AG04449 (cell line): Measurements from ENCODE around the gene ZNF652.
"Not testable (repeated sequence)": the region's sequence is repeated elsewhere in the genome, so short reads cannot be mapped to it uniquely, and the experiment has no call there.

Experiments
- CTCF ChIA-PET: fragments of 350-600 bp; formaldehyde crosslinking; extraction: SDS; loops from one replicate; lab custom pipeline; 2021; ENCODE audit warnings: antibody characterized with exemption; lab: Yijun Ruan, JAX
- POLR2A ChIA-PET: fragments of 400-600, 350-600 bp; formaldehyde crosslinking; extraction: SDS; loops from one replicate; lab custom pipeline; 2020; ENCODE audit warnings: antibody characterized with exemption, inconsistent platforms; lab: Yijun Ruan, JAX
- DNase-seq: peaks from one replicate; pipeline ENCODE4 v3.0.0-alpha.2; 2010; ENCODE audit warnings: low read depth, low spot score
- H3K4me3 ChIP-seq: 2 replicates; pipeline ENCODE4 v1.5.1; 2011; ENCODE audit warnings: low read depth, mild to moderate bottlenecking, control low read depth, low read length
- TF ChIP-seq, protein P1 (sequence below): IDR thresholded peaks from one replicate; pipeline ENCODE4 v1.5.1; 2011; ENCODE audit warnings: mild to moderate bottlenecking, moderate library complexity, low read length, control low read depth, inconsistent platforms; ENCODE audit not compliant: insufficient read depth; ENCODE audit errors: missing control alignments

Gene ZNF652

DNA sequence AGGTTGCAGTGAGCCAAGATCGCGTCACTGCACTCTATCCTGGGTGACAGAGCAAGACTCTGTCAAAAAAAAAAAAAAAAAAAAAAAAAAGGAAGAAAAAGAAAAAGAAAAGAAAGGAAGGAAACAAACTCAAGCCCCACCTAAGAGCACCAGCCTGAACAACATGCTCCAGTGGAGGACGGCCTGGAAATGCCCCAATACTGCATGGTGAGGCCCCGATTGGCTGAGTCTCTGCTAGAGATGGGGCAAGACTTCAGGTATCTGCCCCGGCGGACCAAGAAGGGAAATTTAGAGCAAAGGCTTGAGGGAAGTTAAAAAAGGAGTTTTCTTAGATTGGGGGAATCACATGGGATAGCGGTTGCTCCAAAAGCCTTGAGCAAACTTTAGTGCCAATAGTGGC lies 10.4 kb upstream of the ZNF652 start:
- TF ChIP-seq, protein P1, sequence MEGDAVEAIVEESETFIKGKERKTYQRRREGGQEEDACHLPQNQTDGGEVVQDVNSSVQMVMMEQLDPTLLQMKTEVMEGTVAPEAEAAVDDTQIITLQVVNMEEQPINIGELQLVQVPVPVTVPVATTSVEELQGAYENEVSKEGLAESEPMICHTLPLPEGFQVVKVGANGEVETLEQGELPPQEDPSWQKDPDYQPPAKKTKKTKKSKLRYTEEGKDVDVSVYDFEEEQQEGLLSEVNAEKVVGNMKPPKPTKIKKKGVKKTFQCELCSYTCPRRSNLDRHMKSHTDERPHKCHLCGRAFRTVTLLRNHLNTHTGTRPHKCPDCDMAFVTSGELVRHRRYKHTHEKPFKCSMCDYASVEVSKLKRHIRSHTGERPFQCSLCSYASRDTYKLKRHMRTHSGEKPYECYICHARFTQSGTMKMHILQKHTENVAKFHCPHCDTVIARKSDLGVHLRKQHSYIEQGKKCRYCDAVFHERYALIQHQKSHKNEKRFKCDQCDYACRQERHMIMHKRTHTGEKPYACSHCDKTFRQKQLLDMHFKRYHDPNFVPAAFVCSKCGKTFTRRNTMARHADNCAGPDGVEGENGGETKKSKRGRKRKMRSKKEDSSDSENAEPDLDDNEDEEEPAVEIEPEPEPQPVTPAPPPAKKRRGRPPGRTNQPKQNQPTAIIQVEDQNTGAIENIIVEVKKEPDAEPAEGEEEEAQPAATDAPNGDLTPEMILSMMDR: no peak
- no peak overlapping the region for H3K4me3 ChIP-seq
- DNase-seq: no peak
- ChIA-PET POLR2A (no interaction called here), CTCF (interaction anchor here (1.9 kb wide), 1 partner anchor 57 kb away, joined by 4 read pairs; no protein-coding TSS in a partner anchor)

GRCh38 chr17:49370971-49371834 lies 9.2 kb upstream of the ZNF652 start:
- CTCF ChIA-PET: interaction anchor here (0.9 to 6.2 kb wide), 5 partner anchors 9 to 56 kb away, joined by 3 to 38 read pairs (median 4); no protein-coding TSS in a partner anchor
- TF ChIP-seq, protein P1: no peak
- POLR2A ChIA-PET: interaction anchor here (1.1 kb wide), 1 partner anchor 35 kb away, joined by 3 read pairs; no protein-coding TSS in a partner anchor
- H3K4me3 ChIP-seq: no peak overlapping the region
- no peak for DNase-seq

DNA sequence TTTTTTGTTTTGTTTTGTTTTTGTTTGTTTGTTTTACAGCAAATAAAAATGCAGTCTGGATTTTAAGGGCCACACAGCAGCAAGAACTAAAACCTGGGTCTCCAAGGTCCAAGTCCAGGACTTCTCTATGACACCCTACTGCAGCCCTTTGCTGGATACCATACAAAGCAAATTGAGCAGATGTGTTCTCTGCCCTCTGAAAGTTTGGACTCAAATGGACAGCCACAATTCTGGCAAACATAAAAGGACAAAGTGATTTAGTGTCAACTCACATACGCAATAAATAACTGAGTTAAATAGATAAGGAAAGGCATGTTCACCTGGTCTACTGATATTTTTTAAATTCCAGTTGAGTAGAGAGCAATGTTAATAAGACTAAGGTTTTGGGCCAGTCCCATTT lies 7.7 kb upstream of the ZNF652 start:
- no peak for DNase-seq
- CTCF ChIA-PET: interaction anchor here (6.2 kb wide), 1 partner anchor 13 kb away, joined by 38 read pairs; no protein-coding TSS in a partner anchor
- TF ChIP-seq, protein P1: no peak
- POLR2A ChIA-PET: no interaction called here
- H3K4me3 ChIP-seq: no peak overlapping the region

- TF ChIP-seq, protein P1: no peak
- DNase-seq: no peak
- no peak overlapping the region for H3K4me3 ChIP-seq
- POLR2A ChIA-PET: no interaction called here
- CTCF ChIA-PET: interaction anchor here (0.7 to 6.2 kb wide), 7 partner anchors 8 to 188 kb away, joined by 3 to 38 read pairs (median 3); no protein-coding TSS in a partner anchor
These were observed 7.0 kb upstream of the ZNF652 start for GRCh38 chr17:49369089-49369488.

DNA sequence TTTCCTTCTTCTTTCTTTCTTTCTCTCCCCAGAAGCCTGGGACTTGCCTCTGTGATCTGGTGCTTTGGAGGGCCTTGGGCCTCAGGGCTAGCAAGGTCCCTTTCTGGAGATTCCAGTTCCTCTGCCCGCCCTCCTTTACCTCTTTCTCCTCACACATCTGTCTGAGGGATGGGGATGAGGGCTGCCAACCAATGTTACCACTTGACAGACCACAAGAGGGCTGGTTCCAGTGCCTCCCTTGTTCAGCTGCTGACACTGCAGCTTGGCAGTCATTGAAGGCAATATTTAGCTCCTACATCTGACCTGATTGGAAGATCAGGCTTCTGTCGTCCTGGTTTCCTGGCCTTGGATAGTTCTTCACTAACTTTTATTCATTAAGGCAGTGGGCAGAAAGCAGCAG lies 3.6 kb upstream of the ZNF652 start:
- H3K4me3 ChIP-seq: no peak overlapping the region
- no peak for DNase-seq
- ChIA-PET CTCF (interaction anchor here (1.4 to 6.2 kb wide), 2 partner anchors 18 to 24 kb away, joined by 3 to 38 read pairs; no protein-coding TSS in a partner anchor), POLR2A (no interaction called here)
- TF ChIP-seq, protein P1: no peak

- DNase-seq, H3K4me3 ChIP-seq, POLR2A ChIA-PET: not testable (repeated sequence)
- CTCF ChIA-PET: interaction anchor here (1.5 to 6.2 kb wide), 2 partner anchors 12 to 18 kb away, joined by 4 to 38 read pairs; no protein-coding TSS in a partner anchor
These were observed 3.1 kb upstream of the ZNF652 start for GRCh38 chr17:49365126-49365525.
